Pancreas (tissue), 10 donors: ENCODE measurements around the gene S100A2. TPM values are rescaled to one million over a fixed set of nuclear protein-coding genes. Genes with fewer than 3 reads are reported as not detected.

Source experiments
- ATAC-seq, 4 donors: fragments of 200-7000 bp; cut with Tn5 transposase; one replicate each; pipeline versions ENCODE4 v1.8.0 to v1.9.1; 2020; ENCODE audit warnings: mild to moderate bottlenecking in 4 of 4, moderate library complexity in 4 of 4
- DNase-seq, 6 donors: peaks; one replicate each; pipeline ENCODE4 v3.0.0-alpha.2; 2020
- FAIRE-seq: peaks from 2 replicates; lab custom pipeline; 2012; peaks lifted over from hg19 to GRCh38; lab: Jason Lieb, UNC
- H3K27ac ChIP-seq, 4 donors: fragments of 200-600 bp; sonication (generic); 1 replicate in 3 of 4; 2 replicates in 1 of 4; pipeline versions ENCODE4 v1.5.0 to v1.8.0; 2020
- H3K27me3 ChIP-seq, 4 donors: fragments of 200-600 bp; one replicate each; pipeline ENCODE4 v1.8.0; 2021
- H3K36me3 ChIP-seq, 3 donors: fragments of 200-600 bp; sonication (generic) in 1 of 3; one replicate each; pipeline versions ENCODE4 v1.5.0 to v1.8.0; 2020 to 2021
- H3K4me1 ChIP-seq, 3 donors: fragments of 200-600 bp; one replicate each; pipeline ENCODE4 v1.8.0; 2021
- H3K4me3 ChIP-seq, 4 donors: fragments of 200-600 bp; sonication (generic) in 2 of 4; one replicate each; pipeline versions ENCODE4 v1.5.0 to v1.8.0; 2020 to 2021
- H3K9me3 ChIP-seq, 4 donors: fragments of 200-600 bp; one replicate each; pipeline ENCODE4 v1.8.0; 2021
- WGBS, 2 donors: extraction: QIAGEN DNeasy Blood & Tissue Kit; methylation state at CpG; one replicate each; pipeline ENCODE4 v1.1.7; 2013; 5-methylcytosine and 5-hydroxymethylcytosine counted together
- intact Hi-C, 3 donors: fragments of 100-400 bp; cut with DNase I; formaldehyde crosslinking; loops; one replicate each; pipeline versions ENCODE4 v1.11.1 to v1.14.2; 2022
- polyA plus RNA-seq, 2 donors: library from polyadenylated mRNA; stranded (reverse); fragments of 200-250 nt; gene quantifications; one replicate each; pipeline ENCODE4 v1.2.3, GENCODE V29; 2013
- total RNA-seq, 6 donors: library from RNA; stranded (reverse); fragmentation: NEBNext Ultra II Directional in 4 of 6; extraction: Animal tissue kit (Norgen Biotek cat#: 25700) in 4 of 6; gene quantifications; one replicate each; pipeline versions ENCODE4 v1.2.1 to v1.2.4, GENCODE V29; 2021 to 2023
- TF ChIP-seq, protein P1 (sequence below), 4 donors: fragments of 200-600 bp; sonication (generic) in 3 of 4; IDR thresholded peaks; one replicate each; pipeline versions ENCODE4 v1.5.0 to v1.8.0; 2021; ENCODE audit warnings: antibody characterized with exemption in 4 of 4
- donor health status: healthy with polysubstance abuse.
- donor health status: DM: no; HTN: no; CAD: no; lungs with moderate emphysema.
- donor health status: DM: no; HTN: no; CAD: no.
- donor health status: control.
- donor health status: control.
- donor health status: Bipolar disorder and iron deficiency.
- donor health status: DM: yes; HTN: yes; CAD: no.
- donor health status: DM: no; HTN: no; CAD: no.
- donor health status: DM: no; HTN: no; CAD: no.
- donor health status: DM: yes; HTN: yes; CAD: no.

The S100A2 gene
- total and polyA plus RNA-seq, 8 donors = 0.60 to 2.8 (median 1.3) TPM; not detected in 2

DNA sequence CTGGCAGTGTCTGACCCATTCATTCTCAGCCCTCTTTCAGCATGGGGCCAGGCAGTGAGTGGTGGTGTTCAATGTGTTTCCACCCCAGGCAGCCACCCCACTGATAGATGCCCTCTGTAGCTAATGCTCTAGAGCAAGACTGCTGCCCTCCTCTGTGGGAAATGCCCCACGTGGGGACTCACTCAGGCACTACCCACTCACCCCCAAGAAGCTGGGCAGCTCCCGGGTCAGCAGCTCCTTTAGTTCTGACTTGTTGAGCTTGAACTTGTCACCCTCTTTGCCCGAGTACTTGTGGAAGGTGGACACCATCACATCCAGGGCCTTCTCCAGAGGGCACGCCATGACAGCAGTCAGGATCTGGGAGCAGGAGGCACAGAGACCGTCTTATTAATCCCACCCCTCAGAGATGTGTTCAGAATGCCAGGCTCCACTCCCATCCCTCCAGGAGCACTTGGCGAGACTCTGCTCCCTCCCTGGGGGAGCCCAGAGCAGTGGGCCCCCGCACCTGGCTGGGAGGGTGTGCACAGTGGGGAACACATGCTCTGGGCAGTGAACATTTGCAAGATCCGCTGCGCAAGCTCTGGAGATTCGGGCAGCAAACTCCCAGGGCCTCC is 21.1 kb downstream of the S100A2 start:
- TF ChIP-seq, protein P1, sequence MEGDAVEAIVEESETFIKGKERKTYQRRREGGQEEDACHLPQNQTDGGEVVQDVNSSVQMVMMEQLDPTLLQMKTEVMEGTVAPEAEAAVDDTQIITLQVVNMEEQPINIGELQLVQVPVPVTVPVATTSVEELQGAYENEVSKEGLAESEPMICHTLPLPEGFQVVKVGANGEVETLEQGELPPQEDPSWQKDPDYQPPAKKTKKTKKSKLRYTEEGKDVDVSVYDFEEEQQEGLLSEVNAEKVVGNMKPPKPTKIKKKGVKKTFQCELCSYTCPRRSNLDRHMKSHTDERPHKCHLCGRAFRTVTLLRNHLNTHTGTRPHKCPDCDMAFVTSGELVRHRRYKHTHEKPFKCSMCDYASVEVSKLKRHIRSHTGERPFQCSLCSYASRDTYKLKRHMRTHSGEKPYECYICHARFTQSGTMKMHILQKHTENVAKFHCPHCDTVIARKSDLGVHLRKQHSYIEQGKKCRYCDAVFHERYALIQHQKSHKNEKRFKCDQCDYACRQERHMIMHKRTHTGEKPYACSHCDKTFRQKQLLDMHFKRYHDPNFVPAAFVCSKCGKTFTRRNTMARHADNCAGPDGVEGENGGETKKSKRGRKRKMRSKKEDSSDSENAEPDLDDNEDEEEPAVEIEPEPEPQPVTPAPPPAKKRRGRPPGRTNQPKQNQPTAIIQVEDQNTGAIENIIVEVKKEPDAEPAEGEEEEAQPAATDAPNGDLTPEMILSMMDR (IDR thresholded peaks at IDR 0.05) = no peak
- no peaks in the 10 kb centered on the region for H3K27me3 ChIP-seq
- DNase-seq (peak in 1 of 6 donors; percentile 46), ATAC-seq (no peak), FAIRE-seq (no peak)
- H3K36me3 ChIP-seq = no peaks in the 10 kb centered on the region
- 67 to 72% methylated on average over 10 of the region's 10 CpGs for WGBS, 2 donors
- peak overlapping the region; percentile 28 to 78 (median 44) for H3K27ac ChIP-seq
- no peaks in the 10 kb centered on the region for H3K9me3 ChIP-seq
- H3K4me3 ChIP-seq = peak overlapping the region in 1 of 4 donors; percentile 25
- H3K4me1 ChIP-seq = peaks cover 0 to 19% (median 5%) of the 10 kb centered on the region in 3 donors
- intact Hi-C loops = no loop called here

DNA sequence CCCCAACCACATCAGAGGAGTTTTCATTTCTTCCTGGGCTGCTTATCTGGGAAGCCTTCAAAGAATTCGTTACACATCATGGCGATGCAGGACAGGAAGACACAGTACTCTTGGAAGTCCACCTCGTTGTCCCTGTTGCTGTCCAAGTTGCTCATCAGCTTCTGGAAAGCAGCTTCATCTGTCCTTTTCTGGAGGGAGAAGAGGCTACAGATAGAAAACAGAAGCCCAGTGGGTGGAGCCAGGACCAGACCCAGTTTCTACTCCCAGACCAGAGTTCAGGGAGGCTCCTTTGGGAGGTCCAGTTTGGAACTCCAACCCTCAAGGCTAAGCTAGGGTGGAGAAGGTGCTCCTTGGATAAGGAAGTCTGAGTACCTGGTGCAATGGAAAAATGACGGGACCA is 21.9 kb downstream of the S100A2 start:
- 77 to 89% methylated on average over 4 of the region's 4 CpGs for WGBS, 2 donors
- DNase-seq (peak in 1 of 6 donors; percentile 8), FAIRE-seq (no peak), ATAC-seq (no peak)
- Histone ChIP-seq H3K9me3 (no peaks in the 10 kb centered on the region), H3K27ac (no peak overlapping the region), H3K27me3 (no peaks in the 10 kb centered on the region), H3K4me3 (no peak overlapping the region), H3K4me1 (peaks cover 0 to 13% (median 5%) of the 10 kb centered on the region in 3 donors), H3K36me3 (no peaks in the 10 kb centered on the region)
- intact Hi-C loops = no loop called here
- TF ChIP-seq, protein P1 (IDR thresholded peaks at IDR 0.05) = no peak

DNA sequence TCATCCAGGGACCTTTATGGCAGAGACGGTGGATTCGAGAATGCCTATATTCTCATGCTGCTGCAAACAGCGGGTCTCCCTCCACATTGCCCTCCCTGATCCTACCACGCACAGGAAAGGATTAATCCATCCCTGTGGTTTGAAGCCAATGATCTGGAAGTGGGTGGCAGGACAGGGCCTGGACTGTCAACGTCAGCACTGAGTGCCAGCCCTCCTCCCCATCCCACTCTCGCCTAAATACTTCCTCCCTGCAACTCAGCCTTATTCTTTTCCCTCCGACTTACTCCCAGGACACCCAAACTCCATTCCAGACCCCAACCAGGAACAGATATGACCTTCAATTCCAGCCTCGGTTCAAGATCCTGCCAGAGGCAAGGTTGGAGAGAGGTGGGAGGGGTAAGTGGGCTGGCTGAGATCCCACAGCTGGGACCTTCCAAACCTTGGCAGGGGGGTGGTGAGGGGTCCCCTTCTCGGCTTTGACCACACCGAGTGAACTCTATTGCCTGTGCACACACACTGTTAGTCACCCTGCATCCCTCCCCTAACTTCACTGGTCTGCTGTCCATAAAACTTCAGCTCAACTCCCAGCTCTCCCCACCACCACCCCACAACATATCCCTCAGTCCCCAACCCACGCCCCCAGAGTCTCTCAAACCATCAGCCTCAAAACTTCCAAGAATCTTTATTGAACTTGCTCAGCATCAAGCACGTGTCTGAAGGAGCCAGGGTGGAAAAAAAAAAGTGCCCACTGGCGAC is 22.5 kb downstream of the S100A2 start:
- DNase-seq (peak in 1 of 6 donors; percentile 21), ATAC-seq (no peak), FAIRE-seq (no peak)
- H3K36me3 ChIP-seq = no peaks in the 10 kb centered on the region
- WGBS, 2 donors = 69 to 74% methylated on average over 13 of the region's 13 CpGs
- peaks cover 0 to 13% (median 5%) of the 10 kb centered on the region in 3 donors for H3K4me1 ChIP-seq
- TF ChIP-seq, protein P1 (IDR thresholded peaks at IDR 0.05) = no peak
- H3K9me3 ChIP-seq = no peaks in the 10 kb centered on the region
- intact Hi-C loops = no loop called here
- H3K4me3 ChIP-seq = no peak overlapping the region
- H3K27me3 ChIP-seq = no peaks in the 10 kb centered on the region
- no peak overlapping the region for H3K27ac ChIP-seq

DNA sequence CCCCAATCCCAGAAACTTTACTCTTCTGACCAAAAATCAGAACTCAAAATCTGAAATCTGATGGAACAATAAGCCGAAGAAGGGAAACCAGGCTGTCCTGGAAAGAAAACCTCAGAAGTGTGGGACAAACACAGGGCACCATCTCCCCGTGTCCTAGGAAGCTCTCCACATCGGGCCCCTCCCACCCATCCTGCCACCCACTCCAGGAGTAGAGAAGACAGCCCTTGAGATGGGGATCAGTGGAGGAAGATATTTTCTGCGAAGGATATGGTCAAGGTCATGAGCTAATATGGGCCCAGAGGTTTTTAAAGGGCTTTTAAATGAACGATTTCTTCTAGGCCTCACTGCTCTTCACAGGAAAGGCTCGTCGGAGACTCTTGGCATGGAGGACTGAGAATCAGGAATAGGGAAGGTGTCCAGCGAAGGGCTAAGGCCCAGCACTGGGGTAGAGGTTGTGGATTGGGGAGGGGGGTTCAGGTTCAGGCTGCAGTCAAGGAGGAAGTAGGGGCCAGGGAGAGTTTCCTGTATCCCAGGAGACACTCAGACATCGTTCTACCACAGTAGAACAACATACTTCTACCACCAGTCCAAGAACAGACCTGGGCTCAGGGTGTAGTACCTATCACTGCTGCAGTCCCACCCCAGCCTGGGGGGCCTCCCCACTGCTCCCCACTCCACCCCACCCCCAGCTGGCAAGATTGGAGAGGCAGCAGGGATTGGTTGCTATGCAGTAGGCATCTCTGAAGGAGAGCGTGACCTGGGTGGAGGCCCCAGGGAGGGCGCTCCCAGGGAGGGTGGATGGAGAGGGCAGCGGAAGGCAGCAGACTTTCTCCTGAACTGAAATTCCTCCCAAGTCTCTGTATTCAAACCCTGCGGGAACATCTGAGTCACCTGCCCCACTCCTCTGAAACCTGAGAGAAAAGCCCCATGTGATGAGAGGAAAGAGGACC is 23.7 kb downstream of the S100A2 start:
- FAIRE-seq = no peak
- TF ChIP-seq, protein P1 (IDR thresholded peaks at IDR 0.05) = no peak
- 78 to 84% methylated on average over 13 of the region's 13 CpGs for WGBS, 2 donors
- DNase-seq = peak in 1 of 6 donors; percentile 35
- no peaks in the 10 kb centered on the region for H3K36me3 ChIP-seq
- no peaks in the 10 kb centered on the region for H3K27me3 ChIP-seq
- peaks cover 0 to 13% (median 5%) of the 10 kb centered on the region in 3 donors for H3K4me1 ChIP-seq
- no peak for ATAC-seq
- intact Hi-C loops = no loop called here
- H3K4me3 ChIP-seq = no peak overlapping the region
- no peaks in the 10 kb centered on the region for H3K9me3 ChIP-seq
- H3K27ac ChIP-seq = no peak overlapping the region
